ENCODE data around the gene PSMB7.

- no peak for TF ChIP-seq CTCF (IDR thresholded peaks at IDR 0.05)
- TF ChIP-seq POLR2A (IDR thresholded peaks at IDR 0.05) = no peak
- TF ChIP-seq POLR2AphosphoS5 (IDR thresholded peaks at IDR 0.05) = no peak
These were observed 21.1 kb upstream of the PSMB7 start for GRCh38 chr9:124436320-124436719.
